ENCODE measurements around the gene PRKCG. TPM values are rescaled to one million over a fixed set of nuclear protein-coding genes. Genes with fewer than 3 reads are reported as not detected.
"Not testable (repeated sequence)": the region's sequence is repeated elsewhere in the genome, so short reads cannot be mapped to it uniquely, and the experiment has no call there.

Gene PRKCG
- total RNA-seq, 2 experiments from 2014 or later: not detected

DNA sequence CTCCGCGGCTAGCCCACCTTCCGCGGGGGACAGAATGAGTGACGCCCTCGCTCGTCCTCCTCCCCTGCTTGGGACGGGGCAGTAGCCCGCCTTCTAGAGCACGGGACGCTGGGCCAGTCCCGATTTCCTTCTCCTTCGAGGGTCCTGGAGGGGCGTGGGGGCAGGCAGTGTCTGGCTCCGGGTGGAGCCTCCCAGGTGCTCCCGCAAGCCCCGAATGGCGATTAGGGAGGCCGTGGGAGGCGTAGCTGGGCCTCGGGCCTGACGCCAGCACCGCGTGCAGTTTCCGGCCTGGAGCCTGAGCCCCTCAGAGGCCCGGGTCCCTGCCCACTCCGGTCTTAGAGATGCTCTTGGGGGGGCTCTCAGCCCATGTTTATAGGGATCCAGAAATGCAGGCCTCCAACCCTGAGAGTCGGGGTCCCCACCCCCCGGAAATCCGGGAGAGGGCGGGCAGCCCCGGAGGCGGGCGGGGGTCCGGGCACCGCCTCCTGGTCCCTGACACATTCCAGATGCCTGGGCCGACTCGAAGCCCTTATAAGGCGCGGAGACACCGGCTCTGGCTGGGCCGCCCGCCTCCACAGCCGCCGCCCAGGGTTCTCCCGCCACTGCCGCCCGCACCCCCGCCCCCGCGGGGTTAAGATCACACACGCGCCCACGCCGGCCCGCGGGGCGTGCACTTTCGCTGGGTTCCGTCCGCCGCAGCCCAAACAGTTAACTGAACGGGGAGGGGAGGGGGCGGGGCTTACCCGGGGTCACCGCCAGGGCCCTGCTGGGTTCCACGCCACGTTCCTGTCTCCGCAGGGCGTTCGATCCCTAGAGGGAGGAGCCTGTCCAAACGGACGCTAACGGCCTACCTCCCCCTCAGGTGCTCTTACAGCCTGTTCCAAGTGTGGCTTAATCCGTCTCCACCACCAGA lies 12.8 kb upstream of the PRKCG start:
- ChIA-PET POLR2A (interaction anchor here (0.6 to 1.2 kb wide), 2 partner anchors 8 to 503 kb away, joined by 3 to 7 read pairs; no protein-coding TSS in a partner anchor), CTCF (interaction anchor here (0.6 kb wide), 1 partner anchor 18 kb away, joined by 3 read pairs; no protein-coding TSS in a partner anchor)

DNA sequence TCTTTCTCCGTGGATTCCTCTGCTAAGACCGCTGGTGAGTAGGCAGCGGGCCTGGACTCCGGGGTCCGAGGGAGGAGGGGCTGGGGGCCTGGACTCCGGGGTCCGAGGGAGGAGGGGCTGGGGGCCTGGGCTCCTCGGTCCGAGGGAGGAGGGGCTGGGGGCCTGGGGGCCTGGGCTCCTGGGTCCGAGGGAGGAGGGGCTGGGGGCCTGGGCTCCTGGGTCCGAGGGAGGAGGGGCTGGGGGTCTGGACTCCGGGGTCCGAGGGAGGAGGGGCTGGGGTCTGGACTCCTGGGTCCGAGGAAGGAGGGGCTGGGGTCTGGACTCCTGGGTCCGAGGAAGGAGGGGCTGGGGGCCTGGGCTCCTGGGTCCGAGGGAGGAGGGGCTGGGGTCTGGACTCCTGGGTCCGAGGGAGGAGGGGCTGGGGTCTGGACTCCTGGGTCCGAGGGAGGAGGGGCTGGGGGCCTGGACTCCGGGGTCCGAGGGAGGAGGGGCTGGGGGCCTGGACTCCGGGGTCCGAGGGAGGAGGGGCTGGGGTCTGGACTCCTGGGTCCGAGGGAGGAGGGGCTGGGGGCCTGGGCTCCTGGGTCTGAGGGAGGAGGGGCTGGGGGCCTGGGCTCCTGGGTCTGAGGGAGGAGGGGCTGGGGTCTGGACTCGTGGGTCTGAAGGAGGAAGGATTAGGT lies 12.1 kb upstream of the PRKCG start:
- CTCF ChIA-PET, POLR2A ChIA-PET: not testable (repeated sequence)

- POLR2A ChIA-PET: no interaction called here
- CTCF ChIA-PET: interaction anchor here (1.7 to 2.3 kb wide), 2 partner anchors 12 to 225 kb away, joined by 5 to 6 read pairs; partner anchors contain the start of gene PRKCG
Measured at GRCh38 chr19:53870485-53870844, 11.5 kb upstream of the PRKCG start.

GRCh38 chr19:53871454-53871853 lies 10.5 kb upstream of the PRKCG start:
- POLR2A ChIA-PET: interaction anchor here (0.5 kb wide), 1 partner anchor 13 kb away, joined by 3 read pairs; no protein-coding TSS in a partner anchor
- CTCF ChIA-PET: interaction anchor here (1.7 to 2.3 kb wide), 2 partner anchors 11 to 224 kb away, joined by 5 to 6 read pairs; partner anchors contain the start of gene PRKCG

- ChIA-PET POLR2A (no interaction called here), CTCF (interaction anchor here (2.3 kb wide), 1 partner anchor 9 kb away, joined by 6 read pairs; the partner anchor contains the start of gene PRKCG)
Measured at GRCh38 chr19:53872762-53873161, 9.2 kb upstream of the PRKCG start.

GRCh38 chr19:53873773-53874605 lies 8.0 kb upstream of the PRKCG start:
- CTCF ChIA-PET: interaction anchor here (0.8 kb wide), 1 partner anchor 20 kb away, joined by 3 read pairs; no protein-coding TSS in a partner anchor

GRCh38 chr19:53874606-53874990 lies 7.4 kb upstream of the PRKCG start:
- CTCF ChIA-PET: interaction anchor here (0.8 kb wide), 1 partner anchor 21 kb away, joined by 3 read pairs; no protein-coding TSS in a partner anchor

More at GRCh38 chr19:53873773-53874605, 8.0 kb upstream of the PRKCG start:
- POLR2A ChIA-PET: interaction anchor here (0.6 to 0.7 kb wide), 2 partner anchors 7 to 316 kb away, joined by 3 to 4 read pairs; partner anchors contain the start of gene MBOAT7

DNA sequence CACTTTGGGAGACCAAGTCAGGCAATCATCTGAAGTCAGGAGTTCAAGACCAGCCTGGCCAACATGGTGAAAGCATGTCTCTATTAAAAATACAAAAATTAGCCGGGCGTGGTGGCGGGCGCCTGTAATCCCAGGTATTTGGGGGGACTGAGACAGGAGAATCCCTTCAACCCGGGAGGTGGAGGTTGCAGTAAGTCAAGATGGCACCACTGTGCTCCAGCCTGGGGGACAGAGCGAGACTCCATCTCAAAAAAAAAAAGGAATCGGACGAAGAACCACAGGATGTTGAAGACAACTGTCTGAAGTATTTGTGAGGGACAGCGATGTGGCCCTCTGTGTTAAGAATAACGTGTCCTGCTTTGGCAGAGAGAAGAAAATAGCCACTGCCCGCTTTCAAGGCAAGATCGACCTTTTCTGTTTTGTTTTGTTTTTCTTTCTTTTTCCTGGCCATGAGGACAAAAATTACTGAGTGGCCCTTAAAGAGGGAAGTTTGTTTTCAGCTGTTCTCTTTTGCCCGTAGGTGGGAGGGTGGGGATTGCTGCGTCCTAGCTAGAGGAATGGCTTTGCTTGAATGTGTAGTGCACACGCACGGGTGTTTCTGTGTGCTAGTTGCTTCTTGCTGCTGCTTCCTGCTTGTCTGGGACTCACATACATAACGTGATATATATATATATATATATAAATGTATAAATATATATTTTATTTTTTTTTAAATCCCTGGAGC lies 6.2 kb upstream of the PRKCG start:
- POLR2A ChIA-PET: no interaction called here
- CTCF ChIA-PET: interaction anchor here (0.6 kb wide), 1 partner anchor 260 kb away, joined by 4 read pairs; no protein-coding TSS in a partner anchor

More at GRCh38 chr19:53874606-53874990, 7.4 kb upstream of the PRKCG start:
- POLR2A ChIA-PET: interaction anchor here (0.6 to 0.7 kb wide), 2 partner anchors 8 to 315 kb away, joined by 3 to 4 read pairs; partner anchors contain the start of gene MBOAT7

- ChIA-PET CTCF (interaction anchor here (1.1 kb wide), 1 partner anchor 10 kb away, joined by 3 read pairs; no protein-coding TSS in a partner anchor), POLR2A (interaction anchor here (0.6 kb wide), 1 partner anchor 8 kb away, joined by 3 read pairs; no protein-coding TSS in a partner anchor)
Measured at GRCh38 chr19:53876651-53877224, 5.3 kb upstream of the PRKCG start.

DNA sequence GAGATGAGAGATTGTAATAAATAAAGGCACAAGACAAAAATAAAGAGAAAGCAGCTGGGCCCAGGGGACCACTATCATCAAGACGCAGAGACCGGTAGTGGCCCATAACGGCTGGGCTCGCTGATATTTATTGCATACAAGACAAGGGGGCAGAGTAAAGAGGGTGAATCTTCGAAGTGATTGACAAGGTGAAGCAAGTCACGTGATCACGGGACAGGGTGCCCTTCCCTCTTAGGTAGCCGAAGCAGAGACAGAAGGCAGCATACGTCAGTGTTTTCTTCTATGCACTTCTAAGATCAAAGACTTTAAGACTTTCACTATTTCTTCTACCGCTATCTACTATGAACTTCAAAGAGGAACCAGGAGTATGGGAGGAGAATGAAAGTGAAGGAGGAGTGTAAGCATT lies 4.6 kb upstream of the PRKCG start:
- CTCF ChIA-PET: interaction anchor here (1.1 kb wide), 1 partner anchor 10 kb away, joined by 3 read pairs; no protein-coding TSS in a partner anchor
- POLR2A ChIA-PET: no interaction called here

GRCh38 chr19:53878776-53879139 lies 3.2 kb upstream of the PRKCG start:
- ChIA-PET CTCF (no interaction called here), POLR2A (interaction anchor here (0.5 to 0.9 kb wide), 2 partner anchors 11 to 512 kb away, joined by 3 to 4 read pairs; partner anchors contain the start of gene MYADM)

- POLR2A ChIA-PET: interaction anchor here (0.9 kb wide), 1 partner anchor 11 kb away, joined by 4 read pairs; the partner anchor contains the start of gene MYADM
- CTCF ChIA-PET: no interaction called here
Measured at GRCh38 chr19:53879140-53880081, 2.6 kb upstream of the PRKCG start.

DNA sequence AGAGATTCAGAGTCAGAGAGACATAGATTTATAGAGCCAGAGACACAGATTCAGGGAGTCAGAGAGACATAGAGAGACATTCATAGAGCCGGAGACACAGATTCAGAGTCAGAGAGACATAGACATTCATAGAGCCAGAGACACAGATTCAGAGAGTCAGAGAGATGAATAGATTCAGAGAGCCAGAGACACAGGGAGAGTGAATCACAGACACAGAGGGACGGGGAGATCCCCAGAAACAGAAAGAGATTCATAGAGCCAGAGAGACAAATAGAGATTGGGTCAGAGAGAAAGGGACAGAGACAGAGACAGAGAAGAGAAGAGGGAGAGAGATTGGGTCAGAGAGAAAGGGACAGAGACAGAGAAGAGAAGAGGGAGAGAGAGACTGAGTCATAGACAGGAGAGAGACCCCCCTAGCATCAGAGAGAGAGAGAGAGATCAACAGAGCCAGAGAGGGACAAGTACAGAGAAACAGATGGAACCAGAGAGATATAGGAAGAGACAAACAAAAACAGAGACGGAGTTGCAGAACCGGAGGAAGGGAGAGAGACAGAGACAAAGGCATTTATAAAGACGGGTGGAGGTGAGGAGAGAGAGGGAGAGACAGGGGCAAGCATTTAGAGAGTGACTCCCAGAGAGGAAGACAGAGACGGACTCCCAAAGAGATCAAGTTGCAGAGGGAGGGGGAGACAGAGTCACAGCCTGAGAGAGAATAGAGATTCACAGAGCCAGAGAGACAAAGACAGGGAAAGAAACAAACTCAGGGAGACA lies 1.1 kb upstream of the PRKCG start:
- ChIA-PET POLR2A (no interaction called here), CTCF (interaction anchor here (2.1 kb wide), 1 partner anchor 9 kb away, joined by 6 read pairs; no protein-coding TSS in a partner anchor)

GRCh38 chr19:53882391-53883050 lies 524 bp downstream of the PRKCG start:
- POLR2A ChIA-PET: no interaction called here
- CTCF ChIA-PET: interaction anchor here (0.8 to 2.3 kb wide), 6 partner anchors 11 to 147 kb away, joined by 3 to 10 read pairs (median 3); no protein-coding TSS in a partner anchor

DNA sequence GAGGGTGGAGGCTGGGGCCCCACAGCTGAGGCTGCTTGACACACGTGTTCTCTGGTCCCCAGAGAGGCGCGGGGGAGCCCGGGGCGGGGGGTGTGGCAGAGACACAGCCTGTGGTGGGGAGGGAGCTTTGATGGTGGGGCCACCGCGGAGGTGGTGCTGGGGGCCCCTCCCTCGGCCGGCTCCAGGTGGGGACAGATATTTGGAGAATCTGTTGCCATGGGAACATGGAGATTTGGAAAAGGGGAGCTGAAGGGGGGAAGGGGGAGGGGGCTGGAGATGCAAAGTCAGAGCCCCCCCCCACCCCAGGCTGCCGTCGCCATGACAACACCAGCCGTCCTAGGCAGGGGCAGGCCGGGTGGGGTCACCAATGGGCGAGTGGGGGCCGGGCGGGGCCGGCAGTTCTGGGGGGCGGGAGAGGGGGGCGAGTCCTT lies 1.2 kb downstream of the PRKCG start:
- POLR2A ChIA-PET: no interaction called here
- CTCF ChIA-PET: interaction anchor here (0.8 to 2.3 kb wide), 4 partner anchors 12 to 147 kb away, joined by 3 to 10 read pairs (median 4); no protein-coding TSS in a partner anchor
